IMR-90 (cell line): ENCODE measurements around the gene CBX3. TPM values are rescaled to one million over a fixed set of nuclear protein-coding genes. Genes with fewer than 3 reads are reported as not detected.
"Not testable (repeated sequence)": the region's sequence is repeated elsewhere in the genome, so short reads cannot be mapped to it uniquely, and the experiment has no call there.

Experiments
- ATAC-seq: fragments of 200-7000 bp; cut with Tn5 transposase; 2 replicates; pipeline ENCODE4 v1.9.1; 2020; ENCODE audit warnings: low read depth, mild to moderate bottlenecking, moderate library complexity
- BruUV-seq: library from RNA; stranded (reverse); fragments of 400-500 nt; replicated peaks from 2 replicates; lab custom pipeline; 2021; lab: Mats Ljungman, UMichigan
- CTCF ChIA-PET: fragments of 300-600 bp; formaldehyde crosslinking; extraction: SDS; loops from one replicate; lab custom pipeline; 2021; ENCODE audit warnings: antibody characterized with exemption; lab: Yijun Ruan, JAX
- POLR2A ChIA-PET: fragments of 300-600 bp; sonication (Branson Sonifier 250); formaldehyde crosslinking; loops from one replicate; lab custom pipeline; 2022; ENCODE audit warnings: antibody characterized with exemption; ENCODE audit not compliant: unreplicated experiment; lab: Charles Lee
- DNase-seq: peaks from one replicate; pipeline ENCODE4 v3.0.0; 2013
- H2AFZ ChIP-seq: replicated peaks from 2 replicates; pipeline ENCODE3; 2013; ENCODE audit warnings: low read length, mild to moderate bottlenecking; ENCODE audit not compliant: poor library complexity
- H2AK5ac ChIP-seq: 2 replicates; pipeline ENCODE4 v1.6.1; 2013; ENCODE audit warnings: low read depth, low read length, inconsistent platforms
- H2AK9ac ChIP-seq: replicated peaks from 2 replicates; pipeline ENCODE3; 2013; ENCODE audit warnings: mild to moderate bottlenecking, low read depth, low read length, moderate library complexity; ENCODE audit not compliant: poor library complexity
- H2BK120ac ChIP-seq: 2 replicates; pipeline ENCODE4 v1.6.1; 2013; ENCODE audit warnings: low read depth, low read length, inconsistent platforms
- H2BK15ac ChIP-seq: 3 replicates; pipeline ENCODE4 v1.6.1; 2013; ENCODE audit warnings: low read depth, low read length, inconsistent platforms
- H2BK20ac ChIP-seq: 2 replicates; pipeline ENCODE4 v1.6.1; 2013; ENCODE audit warnings: low read depth, mild to moderate bottlenecking, inconsistent platforms, low read length, moderate library complexity
- H2BK5ac ChIP-seq: 2 replicates; pipeline ENCODE4 v1.6.1; 2013; ENCODE audit warnings: mild to moderate bottlenecking, low read depth, low read length, inconsistent platforms; ENCODE audit not compliant: poor library complexity, severe bottlenecking
- H3K14ac ChIP-seq: replicated peaks from 2 replicates; pipeline ENCODE4 v1.6.1; 2013; ENCODE audit warnings: low read depth, low read length, inconsistent platforms
- H3K18ac ChIP-seq: 2 replicates; pipeline ENCODE4 v1.6.1; 2013; ENCODE audit warnings: low read depth, low read length, control low read depth
- H3K23ac ChIP-seq: 2 replicates; pipeline ENCODE4 v1.6.1; 2013; ENCODE audit warnings: low read depth, low read length, inconsistent platforms
- H3K27ac ChIP-seq: 2 replicates; pipeline ENCODE4 v1.5.1; 2013; ENCODE audit warnings: mild to moderate bottlenecking, control low read depth, low read length; ENCODE audit not compliant: insufficient read depth
- H3K27me3 ChIP-seq: 2 replicates; pipeline ENCODE4 v1.6.1; 2013; ENCODE audit warnings: low read length; ENCODE audit not compliant: control insufficient read depth, insufficient read depth
- H3K36me3 ChIP-seq: 2 replicates; pipeline ENCODE4 v1.6.1; 2013; ENCODE audit warnings: low read length, mixed read lengths; ENCODE audit not compliant: control insufficient read depth, insufficient read depth
- H3K4ac ChIP-seq: 2 replicates; pipeline ENCODE4 v1.6.1; 2013; ENCODE audit warnings: low read depth, low read length, inconsistent platforms
- H3K4me1 ChIP-seq: 2 replicates; pipeline ENCODE4 v1.6.1; 2013; ENCODE audit warnings: low read length, mixed read lengths; ENCODE audit not compliant: control insufficient read depth, insufficient read depth
- H3K4me2 ChIP-seq: 2 replicates; pipeline ENCODE4 v1.6.1; 2013; ENCODE audit warnings: low read depth, mild to moderate bottlenecking, control low read depth, low read length, moderate library complexity
- H3K4me3 ChIP-seq: 2 replicates; pipeline ENCODE4 v1.5.1; 2013; ENCODE audit warnings: low read depth, mild to moderate bottlenecking, control low read depth, low read length, moderate library complexity; ENCODE audit not compliant: insufficient read depth
- H3K56ac ChIP-seq: 2 replicates; pipeline ENCODE4 v1.6.1; 2013; ENCODE audit warnings: low read length, inconsistent platforms; ENCODE audit not compliant: insufficient read depth; ENCODE audit errors: extremely low read depth
- H3K79me1 ChIP-seq, 2 experiments: 2 replicates each; pipeline ENCODE4 v1.6.1; 2013; ENCODE audit warnings: low read length in 2 of 2, inconsistent platforms in 1 of 2, low read depth in 1 of 2
- H3K9ac ChIP-seq: 2 replicates; pipeline ENCODE4 v1.6.1; 2013; ENCODE audit warnings: low read depth, low read length, control low read depth
- H3K9me1 ChIP-seq: 2 replicates; pipeline ENCODE4 v1.6.1; 2013; ENCODE audit warnings: low read length, inconsistent platforms; ENCODE audit not compliant: insufficient read depth
- H3K9me3 ChIP-seq: 2 replicates; pipeline ENCODE4 v1.6.1; 2013; ENCODE audit warnings: low read length; ENCODE audit not compliant: control insufficient read depth, insufficient read depth
- H4K20me1 ChIP-seq: 2 replicates; pipeline ENCODE4 v1.6.1; 2013; ENCODE audit warnings: low read length, inconsistent platforms; ENCODE audit not compliant: insufficient read depth
- H4K5ac ChIP-seq: 2 replicates; pipeline ENCODE4 v1.6.1; 2013; ENCODE audit warnings: mild to moderate bottlenecking, low read depth, low read length, control low read depth
- H4K8ac ChIP-seq, 2 experiments: 2 replicates each; pipeline ENCODE4 v1.6.1; 2013; ENCODE audit warnings: low read depth in 2 of 2, low read length in 2 of 2, control low read depth in 1 of 2, inconsistent platforms in 1 of 2
- H4K91ac ChIP-seq: 2 replicates; pipeline ENCODE4 v1.6.1; 2013; ENCODE audit warnings: low read depth, low read length, inconsistent platforms; ENCODE audit not compliant: insufficient read depth
- BHLHE40 ChIP-seq: fragments of 150-350 bp; IDR thresholded peaks from 2 replicates; pipeline ENCODE4 v1.6.1; 2016; ENCODE audit warnings: mild to moderate bottlenecking, low read depth, low read length
- MAFK ChIP-seq: IDR thresholded peaks from 2 replicates; pipeline ENCODE4 v1.6.1; 2012; ENCODE audit warnings: low read depth, low read length, improper control_type of control experiment
- WGBS, 2 experiments: methylation state at CpG; one replicate each; pipeline versions ENCODE4 v1.1.5 to v1.1.7; 2013; ENCODE audit warnings: missing lambda C conversion rate in 2 of 2; ENCODE audit not compliant: insufficient read length in 1 of 2; ENCODE audit errors: extremely low coverage in 2 of 2; 5-methylcytosine and 5-hydroxymethylcytosine counted together
- dilution Hi-C: fragments of 300-500 bp; cut with HindIII; formaldehyde crosslinking; loops from one replicate; pipeline ENCODE4 v1.14.3; 2018; ENCODE audit warnings: low sequenced_read_pairs; ENCODE audit not compliant: unreplicated experiment
- in situ Hi-C: fragments of 300-500 bp; cut with MboI; formaldehyde crosslinking; loops from 3 replicates; pipeline ENCODE4 v1.14.3; 2019; ENCODE audit warnings: low sequenced_read_pairs, inconsistent platforms, mixed read lengths
- intact Hi-C: fragments of 100-400 bp; cut with micrococcal nuclease; formaldehyde crosslinking; loops from 2 replicates; pipeline ENCODE4 v1.10.0; 2022
- polyA plus RNA-seq, 3 experiments: library from polyadenylated mRNA; depleted of rRNA; stranded (reverse); fragments of >200 nt; gene quantifications; 2 replicates each; pipeline ENCODE4 v1.2.3, GENCODE V29; 2012; ENCODE audit warnings: low replicate concordance in 1 of 3
- total RNA-seq: library from RNA; depleted of rRNA; stranded (reverse); fragments of >200 nt; gene quantifications from 2 replicates; pipeline ENCODE4 v1.2.3, GENCODE V29; 2012

CBX3 gene
- total and polyA plus RNA-seq, 2 of the 4 experiments (the other 2 are of a cell fraction), result 38.2 to 76.5 TPM

- H3K4me3 ChIP-seq, result no peak overlapping the region
- no peak for ATAC-seq
- no peak for TF ChIP-seq BHLHE40
- peak; percentile 77 for TF ChIP-seq MAFK
- H3K14ac ChIP-seq, result no peak overlapping the region
- no peak overlapping the region for H2BK20ac ChIP-seq
- no peak overlapping the region for H3K4ac ChIP-seq
- H3K9me1 ChIP-seq, result peaks cover 8% of the 10 kb centered on the region
- H3K23ac ChIP-seq, result no peak overlapping the region
- in situ Hi-C loops (no loop called here), intact Hi-C loops (no loop called here), dilution Hi-C loops (no loop called here)
- CTCF ChIA-PET, result no interaction called here
- H2BK15ac ChIP-seq, result no peak overlapping the region
- no CpG with 5 or more reads among the region's 1 CpG for WGBS, 2 experiments
- no peak overlapping the region for H2AK9ac ChIP-seq
- H2AK5ac ChIP-seq, result no peak overlapping the region
- no peak overlapping the region for H3K56ac ChIP-seq
- H3K79me1 ChIP-seq, result peaks cover 3 to 9% of the 10 kb centered on the region in 2 experiments; a peak in 2 of 4 replicates
- BruUV-seq, result no TSS peak
- no peaks in the 10 kb centered on the region for H3K9me3 ChIP-seq
- no peak overlapping the region for H4K5ac ChIP-seq
- no peak for DNase-seq
- no peaks in the 10 kb centered on the region for H3K27me3 ChIP-seq
- H3K9ac ChIP-seq, result no peak overlapping the region
- H2BK120ac ChIP-seq, result no peak overlapping the region
- POLR2A ChIA-PET, result interaction anchor here (0.5 kb wide), 1 partner anchor 1084 kb away, joined by 11 read pairs; no protein-coding TSS in a partner anchor
- H3K4me2 ChIP-seq, result no peak overlapping the region
- H2AFZ ChIP-seq, result no peak overlapping the region
- H4K8ac ChIP-seq, result no peak overlapping the region
- no peak overlapping the region for H3K27ac ChIP-seq
- H4K20me1 ChIP-seq, result no peaks in the 10 kb centered on the region
- H3K18ac ChIP-seq, result no peak overlapping the region
- no peak overlapping the region for H4K91ac ChIP-seq
- H2BK5ac ChIP-seq, result no peak overlapping the region
- H3K36me3 ChIP-seq, result no peaks in the 10 kb centered on the region
- H3K4me1 ChIP-seq, result peaks cover 3% of the 10 kb centered on the region; the same call in 1 of the 2 replicates
These were observed 29.5 kb upstream of the CBX3 start for GRCh38 chr7:26172048-26172447.

- H2BK15ac ChIP-seq, in situ Hi-C loops, H2BK5ac ChIP-seq, H3K23ac ChIP-seq, dilution Hi-C loops, DNase-seq, H3K27me3 ChIP-seq, H3K4me1 ChIP-seq, H4K8ac ChIP-seq, H3K56ac ChIP-seq, H3K14ac ChIP-seq, ATAC-seq, H3K18ac ChIP-seq, H3K4ac ChIP-seq, H2BK120ac ChIP-seq, H3K9me3 ChIP-seq, intact Hi-C loops, H4K91ac ChIP-seq, H4K5ac ChIP-seq, H2AK9ac ChIP-seq, H3K36me3 ChIP-seq, BruUV-seq, H3K4me3 ChIP-seq, H3K4me2 ChIP-seq, H3K9me1 ChIP-seq, H4K20me1 ChIP-seq, CTCF ChIA-PET, H3K79me1 ChIP-seq, H2AFZ ChIP-seq, H2BK20ac ChIP-seq, H2AK5ac ChIP-seq, H3K9ac ChIP-seq, POLR2A ChIA-PET, H3K27ac ChIP-seq: not testable (repeated sequence)
- whole genome bisulfite sequencing, 2 experiments, result no CpG with 5 or more reads among the region's 4 CpGs
These were observed 25.6 kb upstream of the CBX3 start for GRCh38 chr7:26175903-26176302.
